PC-9 (cell line): ENCODE measurements around the gene CRYZL1.

Experiments
- EZH2 ChIP-seq: fragments of 200-600 bp; sonication (generic); IDR thresholded peaks from 2 replicates; pipeline ENCODE4 v1.8.0; 2017; ENCODE audit warnings: antibody characterized with exemption, low read depth
- TF ChIP-seq, protein P1 (sequence below): fragments of 200-600 bp; sonication (generic); conservative IDR thresholded peaks from 2 replicates; pipeline ENCODE4 v1.6.1; 2017; ENCODE audit warnings: mixed run types, antibody characterized with exemption, mild to moderate bottlenecking, moderate library complexity

DNA sequence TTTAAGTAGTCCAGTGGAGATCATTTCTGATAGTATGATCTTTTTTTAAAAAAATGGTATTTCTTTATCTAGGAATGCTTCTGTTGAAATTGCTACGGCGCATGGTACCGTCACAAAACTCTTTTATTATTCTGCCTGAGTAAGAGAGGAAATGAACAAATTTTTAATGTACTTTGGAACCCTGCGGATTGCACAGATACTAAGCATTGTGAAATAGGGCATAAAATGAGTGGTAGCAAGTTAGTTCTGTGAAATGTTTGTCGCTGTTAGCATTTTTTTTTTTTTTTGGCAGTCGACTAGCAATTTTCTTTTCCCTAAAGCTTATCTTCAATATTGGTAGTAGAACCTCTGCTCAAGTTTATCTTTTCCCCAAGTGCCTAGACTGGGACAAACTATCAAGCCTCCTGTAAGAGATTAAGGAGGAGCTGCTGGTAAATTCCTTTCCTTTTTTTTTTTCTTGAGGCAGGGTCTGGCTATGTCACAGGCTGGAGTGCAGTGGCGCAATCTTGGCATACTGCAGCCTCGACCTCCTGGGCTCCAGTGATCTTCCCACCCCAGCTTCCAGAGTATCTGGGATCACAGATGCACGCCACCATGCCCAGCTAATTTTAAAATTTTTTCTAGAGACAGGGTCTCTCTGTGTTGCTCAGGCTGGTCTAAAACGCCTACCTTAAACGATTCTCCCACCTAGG, 3.0 kb upstream of the CRYZL1 start:
- TF ChIP-seq, protein P1, sequence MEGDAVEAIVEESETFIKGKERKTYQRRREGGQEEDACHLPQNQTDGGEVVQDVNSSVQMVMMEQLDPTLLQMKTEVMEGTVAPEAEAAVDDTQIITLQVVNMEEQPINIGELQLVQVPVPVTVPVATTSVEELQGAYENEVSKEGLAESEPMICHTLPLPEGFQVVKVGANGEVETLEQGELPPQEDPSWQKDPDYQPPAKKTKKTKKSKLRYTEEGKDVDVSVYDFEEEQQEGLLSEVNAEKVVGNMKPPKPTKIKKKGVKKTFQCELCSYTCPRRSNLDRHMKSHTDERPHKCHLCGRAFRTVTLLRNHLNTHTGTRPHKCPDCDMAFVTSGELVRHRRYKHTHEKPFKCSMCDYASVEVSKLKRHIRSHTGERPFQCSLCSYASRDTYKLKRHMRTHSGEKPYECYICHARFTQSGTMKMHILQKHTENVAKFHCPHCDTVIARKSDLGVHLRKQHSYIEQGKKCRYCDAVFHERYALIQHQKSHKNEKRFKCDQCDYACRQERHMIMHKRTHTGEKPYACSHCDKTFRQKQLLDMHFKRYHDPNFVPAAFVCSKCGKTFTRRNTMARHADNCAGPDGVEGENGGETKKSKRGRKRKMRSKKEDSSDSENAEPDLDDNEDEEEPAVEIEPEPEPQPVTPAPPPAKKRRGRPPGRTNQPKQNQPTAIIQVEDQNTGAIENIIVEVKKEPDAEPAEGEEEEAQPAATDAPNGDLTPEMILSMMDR: no peak
- TF ChIP-seq EZH2: no peak
